Mucosa of rectum (tissue), 2 donors: ENCODE data around the gene ALG11.
"Not testable (repeated sequence)": the region's sequence is repeated elsewhere in the genome, so short reads cannot be mapped to it uniquely, and the experiment has no call there.

ENCODE experiments used
- H3K27ac ChIP-seq, 2 donors: one replicate each; pipeline ENCODE4 v1.7.0; 2013; ENCODE audit warnings: inconsistent platforms in 2 of 2, low read depth in 2 of 2, low read length in 2 of 2
- H3K27me3 ChIP-seq, 2 donors: one replicate each; pipeline ENCODE4 v1.7.0; 2013; ENCODE audit warnings: low read length in 2 of 2; ENCODE audit not compliant: control insufficient read depth in 2 of 2, insufficient read depth in 2 of 2
- H3K36me3 ChIP-seq, 2 donors: one replicate each; pipeline ENCODE4 v1.7.0; 2013; ENCODE audit warnings: low read length in 2 of 2; ENCODE audit not compliant: control insufficient read depth in 2 of 2, insufficient read depth in 2 of 2
- H3K4me1 ChIP-seq, 2 donors: one replicate each; pipeline ENCODE4 v1.7.0; 2013; ENCODE audit warnings: low read length in 2 of 2, mild to moderate bottlenecking in 1 of 2; ENCODE audit not compliant: control insufficient read depth in 2 of 2, insufficient read depth in 2 of 2
- H3K4me3 ChIP-seq, 2 donors: one replicate each; pipeline ENCODE4 v1.7.0; 2013; ENCODE audit warnings: low read length in 2 of 2
- H3K9ac ChIP-seq, 2 donors: one replicate each; pipeline ENCODE4 v1.7.0; 2013; ENCODE audit warnings: low read length in 2 of 2, low read depth in 1 of 2, mild to moderate bottlenecking in 1 of 2
- H3K9me3 ChIP-seq, 2 donors: one replicate each; pipeline ENCODE4 v1.7.0; 2013; ENCODE audit warnings: low read length in 2 of 2; ENCODE audit not compliant: control insufficient read depth in 2 of 2
- donor health status: healthy.
- donor health status: Normal muscosa, but diverticular disease.

Gene ALG11

DNA sequence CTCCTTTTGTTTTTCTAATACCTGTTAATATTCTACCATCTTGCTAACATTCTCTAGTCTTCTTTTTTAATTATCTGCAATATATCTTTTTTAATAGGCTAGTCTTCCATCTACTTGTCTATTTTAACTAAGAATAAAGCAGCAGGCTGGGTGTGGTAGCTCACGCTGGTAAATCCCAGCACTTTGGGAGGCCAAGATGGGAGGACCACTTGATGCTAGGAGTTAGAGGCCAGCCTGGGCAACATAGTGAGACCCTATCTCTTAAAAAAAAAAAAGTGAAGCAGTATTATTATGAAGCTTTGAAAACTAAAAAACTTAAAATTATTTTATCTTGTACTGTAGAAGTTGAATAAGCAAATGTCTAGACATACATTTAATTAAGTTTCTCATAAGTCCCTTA, 15.6 kb downstream of the ALG11 start:
- Histone ChIP-seq H3K36me3 (peaks cover 15 to 34% of the 10 kb centered on the region in 2 donors), H3K9me3 (no peaks in the 10 kb centered on the region), H3K4me1 (no peaks in the 10 kb centered on the region), H3K9ac (no peak overlapping the region), H3K27me3 (no peaks in the 10 kb centered on the region), H3K4me3 (no peak overlapping the region), H3K27ac (no peak overlapping the region)

- Histone ChIP-seq H3K4me1 (no peaks in the 10 kb centered on the region), H3K27me3 (no peaks in the 10 kb centered on the region), H3K36me3 (peaks cover 9 to 26% of the 10 kb centered on the region in 2 donors), H3K9ac (no peak overlapping the region), H3K9me3 (no peaks in the 10 kb centered on the region), H3K4me3 (no peak overlapping the region), H3K27ac (no peak overlapping the region)
Measured at GRCh38 chr13:52029569-52029968, 17.4 kb downstream of the ALG11 start.

- H3K36me3 ChIP-seq = peaks cover 6 to 19% of the 10 kb centered on the region in 2 donors
- H3K4me3 ChIP-seq, H3K9me3 ChIP-seq, H3K27ac ChIP-seq, H3K4me1 ChIP-seq, H3K27me3 ChIP-seq, H3K9ac ChIP-seq: not testable (repeated sequence)
Measured at GRCh38 chr13:52030401-52030800, 18.2 kb downstream of the ALG11 start.

DNA sequence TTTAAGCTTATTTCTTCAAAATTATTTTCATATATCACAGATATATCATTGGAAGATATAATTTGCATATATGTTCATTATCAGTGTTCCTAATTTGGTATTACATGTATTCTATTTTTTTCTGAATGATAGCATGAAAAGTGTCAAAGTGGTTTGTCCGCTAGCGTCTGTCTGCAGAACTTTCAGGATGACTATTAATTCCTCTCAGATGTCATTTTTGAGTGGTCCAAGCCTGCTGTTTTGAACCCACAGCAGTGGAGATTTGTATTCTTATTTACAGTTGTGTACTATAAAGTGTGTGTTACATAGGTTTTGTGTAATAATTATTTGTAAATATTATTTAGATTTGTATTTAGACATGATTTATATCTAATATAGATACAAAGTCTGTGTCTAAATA, 20.8 kb downstream of the ALG11 start:
- H3K36me3 ChIP-seq = peaks cover 4 to 5% of the 10 kb centered on the region in 2 donors
- no peaks in the 10 kb centered on the region for H3K27me3 ChIP-seq
- no peak overlapping the region for H3K9ac ChIP-seq

DNA sequence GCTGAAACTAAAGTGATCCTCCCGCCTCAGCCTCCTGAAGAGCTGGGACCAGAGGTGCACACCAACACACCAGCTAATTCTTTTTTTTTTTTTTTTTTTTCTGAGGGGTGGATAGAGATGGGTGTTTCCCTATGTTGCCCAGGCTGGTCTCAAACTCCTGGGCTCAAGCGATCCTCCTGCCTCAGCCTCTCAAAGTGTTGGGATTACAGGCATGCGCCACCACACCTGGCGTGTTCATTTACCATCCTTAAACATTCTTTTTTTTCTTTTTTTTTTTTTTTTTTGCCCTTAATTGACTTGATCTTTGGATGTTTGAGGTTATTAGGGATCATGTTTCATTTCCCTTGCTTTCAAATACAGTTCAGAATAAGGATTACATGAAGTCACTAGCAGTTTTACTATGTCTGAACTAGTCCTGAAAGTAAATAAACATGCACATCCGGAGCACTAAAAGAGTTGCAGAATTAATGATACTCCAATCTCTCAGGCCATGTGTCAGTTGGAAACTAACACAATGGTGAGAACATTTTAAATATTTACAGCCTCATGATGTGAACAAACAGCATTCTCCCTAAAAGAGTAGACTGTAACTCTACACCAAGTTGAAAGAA, 22.5 kb downstream of the ALG11 start:
- Histone ChIP-seq H3K36me3 (no peaks in the 10 kb centered on the region), H3K4me3 (no peak overlapping the region), H3K27ac (no peak overlapping the region), H3K4me1 (no peaks in the 10 kb centered on the region), H3K9ac (no peak overlapping the region), H3K9me3 (no peaks in the 10 kb centered on the region), H3K27me3 (no peaks in the 10 kb centered on the region)

More for the DNA sequence above, 20.8 kb downstream of the ALG11 start:
- no peaks in the 10 kb centered on the region for H3K4me1 ChIP-seq
- no peaks in the 10 kb centered on the region for H3K9me3 ChIP-seq
- H3K27ac ChIP-seq = no peak overlapping the region
- H3K4me3 ChIP-seq = no peak overlapping the region

- H3K4me3 ChIP-seq = no peak overlapping the region
- H3K9me3 ChIP-seq = no peaks in the 10 kb centered on the region
- H3K27ac ChIP-seq = no peak overlapping the region
- no peaks in the 10 kb centered on the region for H3K36me3 ChIP-seq
- H3K9ac ChIP-seq = no peak overlapping the region
- H3K4me1 ChIP-seq = no peaks in the 10 kb centered on the region
- H3K27me3 ChIP-seq = no peaks in the 10 kb centered on the region
Measured at GRCh38 chr13:52036037-52036436, 23.8 kb downstream of the ALG11 start.

DNA sequence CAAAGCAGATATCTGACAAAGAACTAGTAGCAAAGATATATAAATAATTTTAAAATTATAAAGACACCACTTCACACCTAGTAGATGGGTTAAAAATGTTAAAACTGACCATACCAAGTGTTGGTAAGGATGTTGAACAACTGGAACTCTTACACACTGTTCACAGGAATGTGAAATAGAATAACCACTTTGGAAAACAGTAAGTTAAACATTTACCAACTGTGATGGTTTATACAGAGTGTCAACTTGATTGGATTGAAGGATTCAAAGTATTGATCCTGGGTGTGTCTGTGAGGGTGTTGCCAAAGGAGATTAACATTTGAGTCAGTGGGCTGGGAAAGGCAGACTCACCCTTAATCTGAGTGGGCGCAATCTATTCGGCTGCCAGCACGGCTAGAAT, 31.5 kb downstream of the ALG11 start:
- no peak overlapping the region for H3K27ac ChIP-seq

DNA sequence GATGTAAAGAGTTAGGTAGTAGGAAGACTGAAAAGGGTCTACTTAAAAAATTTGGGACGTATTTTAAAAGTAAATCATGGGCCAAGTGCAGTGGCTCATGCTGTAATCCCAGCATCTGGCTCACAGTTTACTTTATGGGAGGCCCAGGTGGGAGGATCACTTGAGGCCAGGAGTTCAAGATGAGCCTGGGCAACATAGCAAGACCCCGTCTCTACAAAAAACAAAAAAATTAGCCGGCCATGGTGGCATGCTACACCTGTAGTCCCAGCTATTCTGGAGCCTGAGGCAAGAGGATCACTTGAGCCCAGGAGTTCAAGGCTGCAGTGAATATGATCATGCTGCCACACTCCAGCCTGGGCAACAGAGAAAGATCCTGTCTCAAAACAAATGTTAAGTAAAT, 35.3 kb downstream of the ALG11 start:
- H3K9me3 ChIP-seq = no peaks in the 10 kb centered on the region
- no peak overlapping the region for H3K27ac ChIP-seq
- H3K27me3 ChIP-seq = no peaks in the 10 kb centered on the region
- no peak overlapping the region for H3K4me3 ChIP-seq
- H3K36me3 ChIP-seq = no peaks in the 10 kb centered on the region
- H3K9ac ChIP-seq = no peak overlapping the region
- H3K4me1 ChIP-seq = no peaks in the 10 kb centered on the region

More for the DNA sequence above, 31.5 kb downstream of the ALG11 start:
- no peaks in the 10 kb centered on the region for H3K4me1 ChIP-seq
- H3K36me3 ChIP-seq = no peaks in the 10 kb centered on the region
- H3K4me3 ChIP-seq = no peak overlapping the region
- no peak overlapping the region for H3K9ac ChIP-seq
- no peaks in the 10 kb centered on the region for H3K9me3 ChIP-seq
- no peaks in the 10 kb centered on the region for H3K27me3 ChIP-seq

DNA sequence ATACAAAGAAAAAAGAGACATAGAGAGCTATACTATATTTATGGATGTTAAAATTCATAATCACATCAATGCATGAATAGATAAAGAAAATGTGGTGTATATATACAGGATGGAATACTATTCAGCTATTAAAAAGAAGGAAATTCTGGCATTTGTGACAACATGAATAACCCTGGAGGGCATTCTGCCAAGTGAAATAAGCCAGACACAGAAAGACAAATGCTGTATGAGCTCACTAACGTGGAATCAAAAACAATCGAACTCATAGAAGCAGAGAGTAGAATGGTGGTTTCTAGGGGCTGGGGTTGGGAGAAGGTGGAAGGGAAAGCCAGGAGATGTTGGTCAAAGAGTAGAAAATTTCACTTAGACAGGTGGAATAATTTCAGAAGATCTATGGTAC, 36.3 kb downstream of the ALG11 start:
- no peak overlapping the region for H3K9ac ChIP-seq
- H3K4me1 ChIP-seq = no peaks in the 10 kb centered on the region
- H3K4me3 ChIP-seq = no peak overlapping the region
- H3K27ac ChIP-seq = no peak overlapping the region
- no peaks in the 10 kb centered on the region for H3K9me3 ChIP-seq
- no peaks in the 10 kb centered on the region for H3K27me3 ChIP-seq
- H3K36me3 ChIP-seq = no peaks in the 10 kb centered on the region

- Histone ChIP-seq H3K4me1 (no peaks in the 10 kb centered on the region), H3K36me3 (no peaks in the 10 kb centered on the region), H3K27ac (no peak overlapping the region), H3K9ac (no peak overlapping the region), H3K9me3 (no peaks in the 10 kb centered on the region), H3K4me3 (no peak overlapping the region), H3K27me3 (no peaks in the 10 kb centered on the region)
Measured at GRCh38 chr13:52051400-52051799, 39.2 kb downstream of the ALG11 start.

- H3K27me3 ChIP-seq = no peaks in the 10 kb centered on the region
- no peaks in the 10 kb centered on the region for H3K36me3 ChIP-seq
- no peak overlapping the region for H3K9ac ChIP-seq
- H3K4me1 ChIP-seq = no peaks in the 10 kb centered on the region
- H3K9me3 ChIP-seq = no peaks in the 10 kb centered on the region
- no peak overlapping the region for H3K4me3 ChIP-seq
- H3K27ac ChIP-seq = no peak overlapping the region
Measured at GRCh38 chr13:52053460-52053859, 41.3 kb downstream of the ALG11 start.
